HepG2 (cell line): ENCODE results near the gene CASTOR1. TPM values are rescaled to one million over a fixed set of nuclear protein-coding genes. Genes with fewer than 3 reads are reported as not detected.
A peak's percentile ranks its signal among the peaks of the same experiment; 100 is the strongest.

ENCODE experiments used
- ADNP ChIP-seq: sonication (generic); formaldehyde crosslinking; IDR thresholded peaks from 2 replicates; pipeline ENCODE4 v1.4.0; 2020; ENCODE audit warnings: missing genetic modification reagents
- ATM ChIP-seq: fragments of 450-650 bp; IDR thresholded peaks from 2 replicates; pipeline ENCODE4 v1.7.1; 2017; ENCODE audit warnings: mild to moderate bottlenecking, borderline replicate concordance
- CEBPG ChIP-seq: IDR thresholded peaks from 2 replicates; pipeline ENCODE4 v1.6.1; 2016
- ELF4 ChIP-seq: sonication (generic); formaldehyde crosslinking; IDR thresholded peaks from 2 replicates; pipeline ENCODE4 v1.5.0; 2020; ENCODE audit warnings: missing genetic modification reagents, mild to moderate bottlenecking, moderate library complexity, borderline replicate concordance
- HDAC6 ChIP-seq: fragments of 200-600 bp; sonication (generic); IDR thresholded peaks from 2 replicates; pipeline ENCODE4 v1.7.0; 2017; ENCODE audit warnings: mild to moderate bottlenecking, antibody characterized with exemption, low read length, low read depth
- KAT8 ChIP-seq: IDR thresholded peaks from 2 replicates; pipeline ENCODE4 v1.6.1; 2016; ENCODE audit warnings: missing genetic modification reagents, missing compliant biosample characterization
- KDM3A ChIP-seq: IDR thresholded peaks from 2 replicates; pipeline ENCODE4 v1.6.1; 2018; ENCODE audit warnings: low read depth, missing compliant biosample characterization
- KLF12 ChIP-seq: sonication (generic); formaldehyde crosslinking; IDR thresholded peaks from 2 replicates; pipeline ENCODE4 v1.4.0; 2020; ENCODE audit warnings: missing genetic modification reagents, borderline replicate concordance
- KMT2A ChIP-seq: sonication (generic); formaldehyde crosslinking; IDR thresholded peaks from 2 replicates; pipeline ENCODE4 v1.4.0; 2020; ENCODE audit warnings: missing genetic modification reagents
- MTA3 ChIP-seq: sonication (generic); formaldehyde crosslinking; IDR thresholded peaks from 2 replicates; pipeline ENCODE4 v1.4.0; 2020; ENCODE audit warnings: missing genetic modification reagents
- NFE2 ChIP-seq: sonication (generic); formaldehyde crosslinking; IDR thresholded peaks from 2 replicates; pipeline ENCODE4 v1.4.0; 2020; ENCODE audit warnings: missing genetic modification reagents
- POLR2AphosphoS5 ChIP-seq: IDR thresholded peaks from 2 replicates; pipeline ENCODE4 v1.6.1; 2012; ENCODE audit warnings: low read depth, low read length
- SAFB2 ChIP-seq: sonication (generic); formaldehyde crosslinking; IDR thresholded peaks from 2 replicates; pipeline ENCODE4 v1.5.1; 2020; ENCODE audit warnings: missing genetic modification reagents, low read depth, mild to moderate bottlenecking, borderline replicate concordance
- SP4 ChIP-seq: sonication (generic); formaldehyde crosslinking; IDR thresholded peaks from 2 replicates; pipeline ENCODE4 v1.8.1; 2023; ENCODE audit warnings: mild to moderate bottlenecking, missing genetic modification reagents
- THAP11 ChIP-seq: IDR thresholded peaks from 2 replicates; pipeline ENCODE4 v1.6.1; 2016; ENCODE audit warnings: missing biosample characterization, missing genetic modification reagents
- WIZ ChIP-seq: sonication (generic); formaldehyde crosslinking; IDR thresholded peaks from 2 replicates; pipeline ENCODE4 v1.5.1; 2020; ENCODE audit warnings: mild to moderate bottlenecking, missing genetic modification reagents
- ZNF598 ChIP-seq: sonication (generic); formaldehyde crosslinking; IDR thresholded peaks from 2 replicates; pipeline ENCODE4 v1.5.1; 2020; ENCODE audit warnings: mild to moderate bottlenecking, missing genetic modification reagents, borderline replicate concordance
- ZNF776 ChIP-seq: sonication (generic); formaldehyde crosslinking; IDR thresholded peaks from 2 replicates; pipeline ENCODE4 v1.4.0; 2020; ENCODE audit warnings: mild to moderate bottlenecking, missing genetic modification reagents
- ZNF782 ChIP-seq: sonication (generic); formaldehyde crosslinking; IDR thresholded peaks from 2 replicates; pipeline ENCODE4 v1.4.0; 2020; ENCODE audit warnings: missing genetic modification reagents, mild to moderate bottlenecking, borderline replicate concordance
- ZNF792 ChIP-seq: IDR thresholded peaks from 2 replicates; pipeline ENCODE4 v1.6.1; 2016
- polyA plus RNA-seq, 8 experiments: library from polyadenylated mRNA; depleted of rRNA in 3 of 8; stranded (reverse) in 7 of 8; unstranded in 1 of 8; fragments of >200 nt; fragmentation: Illumina TruSeq in 4 of 8; extraction: Trizol in 4 of 8; gene quantifications; 2 replicates each; pipeline versions ENCODE4 v1.2.1 to v1.2.3, GENCODE V29; 2011 to 2016; ENCODE audit warnings: low read depth in 4 of 8, missing spikeins in 1 of 8, mixed read lengths in 1 of 8; ENCODE audit not compliant: insufficient read depth in 1 of 8
- total RNA-seq, 5 experiments: library from RNA; depleted of rRNA; stranded (reverse); fragments of >200 nt; fragmentation: Illumina TruSeq; extraction: Trizol; gene quantifications; 2 replicates each; pipeline ENCODE4 v1.2.3, GENCODE V29; 2016; ENCODE audit warnings: low read depth in 1 of 5
- TF ChIP-seq, protein P1 (sequence below): sonication (generic); formaldehyde crosslinking; IDR thresholded peaks from 2 replicates; pipeline ENCODE4 v1.8.0; 2022; ENCODE audit warnings: missing genetic modification reagents, low read depth, mild to moderate bottlenecking, borderline replicate concordance
- TF ChIP-seq, protein P2 (sequence below): sonication (generic); formaldehyde crosslinking; IDR thresholded peaks from 2 replicates; pipeline ENCODE4 v1.5.1; 2020; ENCODE audit warnings: mild to moderate bottlenecking, missing genetic modification reagents, borderline replicate concordance
- TF ChIP-seq, protein P3 (sequence below): IDR thresholded peaks from 2 replicates; pipeline ENCODE4 v1.6.1; 2016; ENCODE audit warnings: control low read depth
- TF ChIP-seq, protein P4 (sequence below): sonication (generic); formaldehyde crosslinking; IDR thresholded peaks from 2 replicates; pipeline ENCODE4 v1.9.0; 2021; ENCODE audit warnings: missing genetic modification reagents, mild to moderate bottlenecking, borderline replicate concordance

The CASTOR1 gene
- total and polyA plus RNA-seq, 2 of the 13 experiments (the other 11 are each of a cell fraction or from before 2014, with no cell fraction given) = 2.6 to 4.4 TPM

DNA sequence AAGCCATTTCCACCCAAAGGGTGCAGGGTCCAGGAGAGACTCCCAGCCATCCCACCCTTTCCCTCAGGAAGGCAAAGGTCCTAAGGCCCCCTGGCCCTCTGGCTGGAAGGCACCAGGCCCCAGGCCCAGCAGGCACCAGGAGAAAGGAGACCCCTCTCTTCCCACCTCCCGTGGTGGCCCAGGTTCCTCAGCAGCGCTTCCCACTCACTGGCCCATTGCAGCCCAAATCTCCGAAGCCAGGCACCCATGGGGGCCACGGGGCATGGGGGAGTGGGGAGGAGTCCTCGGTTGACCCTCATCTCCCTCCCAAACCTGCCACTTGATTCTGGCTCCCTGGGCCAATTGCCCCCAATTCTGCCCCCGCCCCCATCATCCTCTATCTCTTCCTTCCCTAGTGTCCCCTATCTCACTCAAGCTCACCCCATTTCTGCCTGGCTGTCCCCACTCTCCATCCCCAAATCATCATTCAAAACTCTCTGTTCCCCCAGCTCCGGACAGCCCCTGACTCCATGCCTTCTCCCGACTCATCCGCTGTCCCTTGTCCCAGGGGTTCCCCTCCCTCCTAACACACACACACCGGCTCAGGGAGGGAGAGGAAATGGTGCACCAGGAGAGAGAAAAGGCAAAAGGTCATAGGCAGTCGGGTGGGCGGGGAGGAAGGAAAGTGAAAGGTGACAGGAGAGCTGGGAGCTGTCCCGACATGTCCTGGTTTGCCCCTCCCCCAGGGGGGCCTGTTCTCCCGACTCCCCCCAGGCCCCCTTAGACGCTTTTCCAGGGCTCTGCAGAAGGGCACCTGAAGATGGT lies 43.9 kb downstream of the CASTOR1 start (continued):
- TF ChIP-seq KDM3A (CRISPR knock-in tag) (no peak), SAFB2 (CRISPR knock-in tag) (no peak), ZNF776 (CRISPR knock-in tag) (no peak), WIZ (CRISPR knock-in tag) (no peak), ADNP (CRISPR knock-in tag) (no peak), ZNF792 (no peak), KAT8 (0 out of 2 replicates have a peak, but pooled peaks have one; percentile 23), THAP11 (no peak), HDAC6 (no peak), ELF4 (CRISPR knock-in tag) (no peak), ZNF782 (CRISPR knock-in tag) (no peak), ZNF598 (no peak), ATM (no peak), POLR2AphosphoS5 (0 out of 2 replicates have a peak, but pooled peaks have one; percentile 23), NFE2 (no peak), KLF12 (CRISPR knock-in tag) (no peak), KMT2A (CRISPR knock-in tag) (no peak), MTA3 (CRISPR knock-in tag) (no peak), CEBPG (CRISPR knock-in tag) (no peak), SP4 (CRISPR knock-in tag) (0 out of 2 replicates have a peak, but pooled peaks have one; percentile 4)
- TF ChIP-seq, protein P1, sequence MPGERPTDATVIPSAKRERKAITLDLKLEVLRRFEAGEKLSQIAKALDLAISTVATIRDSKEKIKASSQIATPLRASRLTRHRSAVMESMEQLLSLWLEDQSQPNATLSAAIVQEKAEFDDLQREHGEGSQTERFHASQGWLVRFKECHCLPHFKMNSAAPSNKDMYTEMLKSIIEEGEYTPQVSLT = no peak
- TF ChIP-seq, protein P2, sequence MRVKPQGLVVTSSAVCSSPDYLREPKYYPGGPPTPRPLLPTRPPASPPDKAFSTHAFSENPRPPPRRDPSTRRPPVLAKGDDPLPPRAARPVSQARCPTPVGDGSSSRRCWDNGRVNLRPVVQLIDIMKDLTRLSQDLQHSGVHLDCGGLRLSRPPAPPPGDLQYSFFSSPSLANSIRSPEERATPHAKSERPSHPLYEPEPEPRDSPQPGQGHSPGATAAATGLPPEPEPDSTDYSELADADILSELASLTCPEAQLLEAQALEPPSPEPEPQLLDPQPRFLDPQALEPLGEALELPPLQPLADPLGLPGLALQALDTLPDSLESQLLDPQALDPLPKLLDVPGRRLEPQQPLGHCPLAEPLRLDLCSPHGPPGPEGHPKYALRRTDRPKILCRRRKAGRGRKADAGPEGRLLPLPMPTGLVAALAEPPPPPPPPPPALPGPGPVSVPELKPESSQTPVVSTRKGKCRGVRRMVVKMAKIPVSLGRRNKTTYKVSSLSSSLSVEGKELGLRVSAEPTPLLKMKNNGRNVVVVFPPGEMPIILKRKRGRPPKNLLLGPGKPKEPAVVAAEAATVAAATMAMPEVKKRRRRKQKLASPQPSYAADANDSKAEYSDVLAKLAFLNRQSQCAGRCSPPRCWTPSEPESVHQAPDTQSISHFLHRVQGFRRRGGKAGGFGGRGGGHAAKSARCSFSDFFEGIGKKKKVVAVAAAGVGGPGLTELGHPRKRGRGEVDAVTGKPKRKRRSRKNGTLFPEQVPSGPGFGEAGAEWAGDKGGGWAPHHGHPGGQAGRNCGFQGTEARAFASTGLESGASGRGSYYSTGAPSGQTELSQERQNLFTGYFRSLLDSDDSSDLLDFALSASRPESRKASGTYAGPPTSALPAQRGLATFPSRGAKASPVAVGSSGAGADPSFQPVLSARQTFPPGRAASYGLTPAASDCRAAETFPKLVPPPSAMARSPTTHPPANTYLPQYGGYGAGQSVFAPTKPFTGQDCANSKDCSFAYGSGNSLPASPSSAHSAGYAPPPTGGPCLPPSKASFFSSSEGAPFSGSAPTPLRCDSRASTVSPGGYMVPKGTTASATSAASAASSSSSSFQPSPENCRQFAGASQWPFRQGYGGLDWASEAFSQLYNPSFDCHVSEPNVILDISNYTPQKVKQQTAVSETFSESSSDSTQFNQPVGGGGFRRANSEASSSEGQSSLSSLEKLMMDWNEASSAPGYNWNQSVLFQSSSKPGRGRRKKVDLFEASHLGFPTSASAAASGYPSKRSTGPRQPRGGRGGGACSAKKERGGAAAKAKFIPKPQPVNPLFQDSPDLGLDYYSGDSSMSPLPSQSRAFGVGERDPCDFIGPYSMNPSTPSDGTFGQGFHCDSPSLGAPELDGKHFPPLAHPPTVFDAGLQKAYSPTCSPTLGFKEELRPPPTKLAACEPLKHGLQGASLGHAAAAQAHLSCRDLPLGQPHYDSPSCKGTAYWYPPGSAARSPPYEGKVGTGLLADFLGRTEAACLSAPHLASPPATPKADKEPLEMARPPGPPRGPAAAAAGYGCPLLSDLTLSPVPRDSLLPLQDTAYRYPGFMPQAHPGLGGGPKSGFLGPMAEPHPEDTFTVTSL = no peak
- TF ChIP-seq, protein P3, sequence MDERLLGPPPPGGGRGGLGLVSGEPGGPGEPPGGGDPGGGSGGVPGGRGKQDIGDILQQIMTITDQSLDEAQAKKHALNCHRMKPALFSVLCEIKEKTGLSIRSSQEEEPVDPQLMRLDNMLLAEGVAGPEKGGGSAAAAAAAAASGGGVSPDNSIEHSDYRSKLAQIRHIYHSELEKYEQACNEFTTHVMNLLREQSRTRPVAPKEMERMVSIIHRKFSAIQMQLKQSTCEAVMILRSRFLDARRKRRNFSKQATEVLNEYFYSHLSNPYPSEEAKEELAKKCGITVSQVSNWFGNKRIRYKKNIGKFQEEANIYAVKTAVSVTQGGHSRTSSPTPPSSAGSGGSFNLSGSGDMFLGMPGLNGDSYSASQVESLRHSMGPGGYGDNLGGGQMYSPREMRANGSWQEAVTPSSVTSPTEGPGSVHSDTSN = no peak
- TF ChIP-seq, protein P4, sequence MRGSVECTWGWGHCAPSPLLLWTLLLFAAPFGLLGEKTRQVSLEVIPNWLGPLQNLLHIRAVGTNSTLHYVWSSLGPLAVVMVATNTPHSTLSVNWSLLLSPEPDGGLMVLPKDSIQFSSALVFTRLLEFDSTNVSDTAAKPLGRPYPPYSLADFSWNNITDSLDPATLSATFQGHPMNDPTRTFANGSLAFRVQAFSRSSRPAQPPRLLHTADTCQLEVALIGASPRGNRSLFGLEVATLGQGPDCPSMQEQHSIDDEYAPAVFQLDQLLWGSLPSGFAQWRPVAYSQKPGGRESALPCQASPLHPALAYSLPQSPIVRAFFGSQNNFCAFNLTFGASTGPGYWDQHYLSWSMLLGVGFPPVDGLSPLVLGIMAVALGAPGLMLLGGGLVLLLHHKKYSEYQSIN (CRISPR knock-in tag) = no peak
